K562 (cell line): ENCODE results near the gene HDAC7. TPM values are rescaled to one million over a fixed set of nuclear protein-coding genes. Genes with fewer than 3 reads are reported as not detected.

Experiments used
- ATAC-seq: fragments of 200-7000 bp; cut with Tn5 transposase; 3 replicates; pipeline ENCODE4 v1.9.1; 2020; ENCODE audit warnings: moderate library complexity
- BruUV-seq: library from RNA; stranded (reverse); fragments of 400-500 nt; replicated peaks from 2 replicates; lab custom pipeline; 2021; lab: Mats Ljungman, UMichigan
- CTCF ChIA-PET: fragments of 300-600 bp; formaldehyde crosslinking; extraction: SDS; loops from one replicate; lab custom pipeline; 2021; ENCODE audit warnings: low intra/inter-chr PET ratio; lab: Yijun Ruan, JAX
- POLR2A ChIA-PET: fragments of 300-600, 350-650 bp; sonication (Branson Sonifier 250); formaldehyde crosslinking; extraction: SDS; loops from one replicate; lab custom pipeline; 2021; ENCODE audit warnings: antibody characterized with exemption, inconsistent platforms; lab: Yijun Ruan, JAX
- DNase-seq, 4 experiments: peaks; one replicate each; pipeline versions ENCODE4 v3.0.0 to v3.0.0-alpha.2; 2011 to 2018; ENCODE audit warnings: low spot score in 3 of 4, mixed read lengths in 3 of 4; ENCODE audit errors: extremely low read depth in 1 of 4
- FAIRE-seq: peaks from 2 replicates; lab custom pipeline; 2011; peaks lifted over from hg19 to GRCh38; lab: Jason Lieb, UNC
- H2AFZ ChIP-seq: 2 replicates; pipeline ENCODE4 v1.6.0; 2011; ENCODE audit warnings: low read depth, low read length, control low read depth, inconsistent platforms
- H3K27ac ChIP-seq: fragments of 200-600 bp; 3 replicates; pipeline ENCODE4 v1.8.0; 2011; ENCODE audit warnings: low read depth, mild to moderate bottlenecking, control low read depth, inconsistent platforms, low read length, moderate library complexity, mixed read lengths; ENCODE audit errors: extremely low read depth
- H3K27me3 ChIP-seq, 2 experiments: fragments of 300-600 bp in 1 of 2; 2 replicates in 1 of 2; 3 replicates in 1 of 2; pipeline versions ENCODE4 v1.6.0 to v1.8.0; 2011; ENCODE audit warnings: inconsistent platforms in 2 of 2, low read length in 2 of 2, mild to moderate bottlenecking in 1 of 2, mixed read lengths in 1 of 2, moderate library complexity in 1 of 2; ENCODE audit not compliant: control insufficient read depth in 2 of 2, insufficient read depth in 2 of 2
- H3K36me3 ChIP-seq: fragments of 300-600 bp; 3 replicates; pipeline ENCODE4 v1.8.0; 2011; ENCODE audit warnings: mild to moderate bottlenecking, low read length, inconsistent platforms; ENCODE audit not compliant: control insufficient read depth, insufficient read depth
- H3K4me1 ChIP-seq, 2 experiments: fragments of 200-600 bp in 1 of 2; replicated peaks in 1 of 2; 2 replicates in 1 of 2; 3 replicates in 1 of 2; pipeline versions ENCODE4 v1.5.1 to v1.8.0; 2011; ENCODE audit warnings: inconsistent platforms in 2 of 2, low read length in 2 of 2, mild to moderate bottlenecking in 1 of 2, mixed read lengths in 1 of 2, moderate library complexity in 1 of 2; ENCODE audit not compliant: control insufficient read depth in 2 of 2, insufficient read depth in 2 of 2
- H3K4me2 ChIP-seq: 2 replicates; pipeline ENCODE4 v1.6.1; 2011; ENCODE audit warnings: low read length, control low read depth, inconsistent platforms, mixed read lengths; ENCODE audit not compliant: insufficient read depth
- H3K4me3 ChIP-seq: fragments of 200-600 bp; sonication (generic), shearing (Covaris generic); 2 replicates; pipeline ENCODE4 v1.5.1; 2016; ENCODE audit warnings: control low read depth, inconsistent platforms
- H3K79me2 ChIP-seq: fragments of 200-600 bp; 3 replicates; pipeline ENCODE4 v1.8.0; 2011; ENCODE audit warnings: low read length, inconsistent platforms; ENCODE audit not compliant: control insufficient read depth, insufficient read depth
- H3K9ac ChIP-seq, 2 experiments: 2 replicates each; pipeline versions ENCODE4 v1.6.0 to v1.6.1; 2011; ENCODE audit warnings: low read depth in 2 of 2, low read length in 2 of 2, control low read depth in 1 of 2, inconsistent platforms in 1 of 2, mild to moderate bottlenecking in 1 of 2, mixed read lengths in 1 of 2; ENCODE audit not compliant: insufficient read depth in 1 of 2
- H3K9me1 ChIP-seq: one replicate; pipeline ENCODE4 v1.6.0; 2011; ENCODE audit warnings: inconsistent platforms, mild to moderate bottlenecking, low read length, moderate library complexity; ENCODE audit not compliant: control insufficient read depth, insufficient read depth
- H3K9me3 ChIP-seq: replicated peaks from 2 replicates; pipeline ENCODE4 v1.5.1; 2011; ENCODE audit warnings: low read depth, low read length, inconsistent platforms; ENCODE audit not compliant: control insufficient read depth, insufficient read depth
- H4K20me1 ChIP-seq: replicated peaks from 2 replicates; pipeline ENCODE4 v1.6.1; 2011; ENCODE audit warnings: low read length, inconsistent platforms, mixed read lengths; ENCODE audit not compliant: control insufficient read depth, insufficient read depth
- CEBPB ChIP-seq: fragments of 450-650 bp; IDR thresholded peaks from 2 replicates; pipeline ENCODE4 v1.6.1; 2016; ENCODE audit warnings: missing genetic modification characterization, missing compliant biosample characterization
- E2F6 ChIP-seq, 2 experiments: IDR thresholded peaks; 2 replicates each; pipeline ENCODE4 v1.6.1; 2011; ENCODE audit warnings: borderline replicate concordance in 1 of 2, control low read depth in 1 of 2, low read depth in 1 of 2, low read length in 1 of 2, mild to moderate bottlenecking in 1 of 2, mixed read lengths in 1 of 2, moderate library complexity in 1 of 2; ENCODE audit not compliant: insufficient read depth in 1 of 2, insufficient read length in 1 of 2, poor library complexity in 1 of 2, severe bottlenecking in 1 of 2; ENCODE audit errors: extremely low read depth in 1 of 2
- ELF4 ChIP-seq: fragments of 450-650 bp; formaldehyde crosslinking; IDR thresholded peaks from 2 replicates; pipeline ENCODE4 v1.4.0; 2022; ENCODE audit warnings: missing genetic modification characterization
- GABPB1 ChIP-seq: sonication (generic); formaldehyde crosslinking; IDR thresholded peaks from 2 replicates; pipeline ENCODE4 v1.8.0; 2022; ENCODE audit warnings: mild to moderate bottlenecking, missing genetic modification reagents
- ILF3 ChIP-seq: fragments of 450-650 bp; IDR thresholded peaks from 2 replicates; pipeline ENCODE4 v1.6.1; 2018; ENCODE audit warnings: antibody characterized with exemption, mild to moderate bottlenecking, moderate library complexity, borderline replicate concordance
- SNAPC5 ChIP-seq: fragments of 250-450 bp; sonication (Bioruptor Pico); IDR thresholded peaks from 2 replicates; pipeline ENCODE4 v1.8.0; 2021; ENCODE audit warnings: moderate library complexity, mild to moderate bottlenecking, inconsistent platforms
- YY1 ChIP-seq, 3 experiments: IDR thresholded peaks; 2 replicates each; pipeline ENCODE4 v1.6.1; 2011; ENCODE audit warnings: low read length in 2 of 3, mild to moderate bottlenecking in 2 of 3, moderate library complexity in 2 of 3, borderline replicate concordance in 1 of 3, control low read depth in 1 of 3, low read depth in 1 of 3; ENCODE audit not compliant: insufficient read depth in 3 of 3, insufficient replicate concordance in 2 of 3, control insufficient read depth in 1 of 3, insufficient read length in 1 of 3; ENCODE audit errors: extremely low read depth in 1 of 3
- ZNF354B ChIP-seq: fragments of 250-450 bp; sonication (Bioruptor Pico); IDR thresholded peaks from 2 replicates; pipeline ENCODE4 v1.4.0; 2020
- ZNF639 ChIP-seq, 2 experiments: fragments of 200-800 bp in 1 of 2; sonication (Bioruptor generic) in 1 of 2; sonication (generic) in 1 of 2; formaldehyde crosslinking in 1 of 2; IDR thresholded peaks in 1 of 2; conservative IDR thresholded peaks in 1 of 2; 2 replicates each; pipeline versions ENCODE4 v1.5.0 to v1.6.1; 2016 to 2020; ENCODE audit warnings: missing compliant biosample characterization in 1 of 2, missing genetic modification characterization in 1 of 2, missing genetic modification reagents in 1 of 2
- ZNF717 ChIP-seq: fragments of 250-450 bp; sonication (Bioruptor Pico); IDR thresholded peaks from 2 replicates; pipeline ENCODE4 v1.5.0; 2021
- ZNF75A ChIP-seq: fragments of 450-650 bp; formaldehyde crosslinking; IDR thresholded peaks from 2 replicates; pipeline ENCODE4 v1.4.0; 2020; ENCODE audit warnings: mild to moderate bottlenecking
- WGBS: fragments of 100-300 bp; shearing (Covaris generic); methylation state at CpG from one replicate; pipeline ENCODE4 v1.1.6; 2016; ENCODE audit warnings: low coverage, mixed read lengths; ENCODE audit not compliant: insufficient coverage; ENCODE audit errors: missing lambda C conversion rate; 5-methylcytosine and 5-hydroxymethylcytosine counted together
- in situ Hi-C: fragments of 300-500 bp; cut with MboI; formaldehyde crosslinking; loops from 4 replicates; pipeline ENCODE4 v1.15.0; 2018; ENCODE audit warnings: inconsistent platforms, mixed read lengths
- intact Hi-C: fragments of 100-400 bp; cut with micrococcal nuclease; formaldehyde crosslinking; loops from 2 replicates; pipeline ENCODE4 v1.14.2; 2022
- polyA plus RNA-seq, 8 experiments: library from polyadenylated mRNA; depleted of rRNA in 4 of 8; stranded (reverse) in 5 of 8; unstranded in 3 of 8; fragments of >200 nt; fragmentation: Nextera tagmentation in 2 of 8; fragmentation: Illumina TruSeq in 1 of 8; extraction: Ambion mirVana in 2 of 8; extraction: Trizol in 1 of 8; gene quantifications; 2 replicates each; pipeline versions ENCODE4 v1.2.1 to v1.2.3, GENCODE V29; 2011 to 2014; ENCODE audit warnings: inconsistent platforms in 1 of 8, missing spikeins in 1 of 8
- total RNA-seq, 7 experiments: library from RNA; depleted of rRNA in 6 of 7; stranded (reverse); fragments of >200 nt in 6 of 7; fragmentation: Illumina TruSeq in 2 of 7; extraction: Trizol in 2 of 7; gene quantifications; 2 replicates each; pipeline versions ENCODE4 v1.2.1 to v1.2.3, GENCODE V29; 2011 to 2021; ENCODE audit warnings: low replicate concordance in 1 of 7

The HDAC7 gene
- total and polyA plus RNA-seq, 9 of the 15 experiments (the other 6 are each of a cell fraction or from before 2014, with no cell fraction given) = 2.5 to 129 (median 31.1) TPM

- TF ChIP-seq E2F6 (IDR thresholded peaks at IDR 0.05; ENCODE audit: borderline replicate concordance in 1 of 2, extremely low read depth in 1 of 2, insufficient read depth in 1 of 2, insufficient read length in 1 of 2, low read depth in 1 of 2, low read length in 1 of 2, poor library complexity in 1 of 2, severe bottlenecking in 1 of 2) = peak; percentile 30 to 54
- peak in 2 of 3 experiments; percentile 38 to 66 for TF ChIP-seq YY1 (IDR thresholded peaks at IDR 0.05; ENCODE audit: borderline replicate concordance in 1 of 3, control insufficient read depth in 1 of 3, extremely low read depth in 1 of 3, insufficient read depth in 3 of 3, insufficient read length in 1 of 3, insufficient replicate concordance in 2 of 3, low read depth in 1 of 3, low read length in 2 of 3)
- TF ChIP-seq GABPB1 (CRISPR knock-in tag) = peak; percentile 41; the same call in 1 of the 2 replicates
These were observed at the start of gene HDAC7 (continued) for GRCh38 chr12:47819896-47820630.

- Histone ChIP-seq H3K4me3 (no peak overlapping the region), H3K79me2 (no peaks in the 10 kb centered on the region), H3K4me2 (no peak overlapping the region), H3K27ac (no peak overlapping the region), H3K4me1 (peaks cover 4 to 21% of the 10 kb centered on the region in 2 experiments; a peak in 3 of 5 replicates), H3K9me3 (no peaks in the 10 kb centered on the region), H3K27me3 (no peaks in the 10 kb centered on the region), H4K20me1 (no peaks in the 10 kb centered on the region), H3K9ac (0 out of 4 replicates have a peak overlapping the region, but pooled peaks of 1 of the 2 experiments have one; percentile 15), H3K9me1 (no peaks in the 10 kb centered on the region), H2AFZ (peak overlapping the region; percentile 91; the same call in 1 of the 2 replicates), H3K36me3 (no peaks in the 10 kb centered on the region)
- WGBS = 65% methylated on average over 8 of the region's 8 CpGs
- ChIA-PET POLR2A (interaction anchor here (0.6 kb wide), 1 partner anchor 30 kb away, joined by 3 read pairs; no protein-coding TSS in a partner anchor), CTCF (no interaction called here)
- TF ChIP-seq ELF4 (CRISPR knock-in tag) = no peak
- no peak for TF ChIP-seq SNAPC5
- 0 out of 4 replicates have a peak, but pooled peaks of 1 of the 2 experiments have one; percentile 10 for TF ChIP-seq ZNF639 (CRISPR knock-in tag; conservative IDR thresholded peaks at IDR 0.05 in 1 of 2, IDR thresholded peaks at IDR 0.05 in 1 of 2)
- no peak for TF ChIP-seq ZNF717 (CRISPR knock-in tag)
- TF ChIP-seq ZNF75A = no peak
- no peak for TF ChIP-seq ZNF354B (CRISPR knock-in tag)
- TF ChIP-seq ILF3 = no peak
- no peak for TF ChIP-seq CEBPB (tag)
- intact Hi-C loops = no loop called here
- DNase-seq (no peak), FAIRE-seq (no peak), ATAC-seq (no peak)
- in situ Hi-C loops = no loop called here
- no TSS peak for BruUV-seq
These were observed 48.9 kb upstream of the HDAC7 start for GRCh38 chr12:47868552-47869031.
